HG02623 (cell line): ENCODE results near the gene MAP7D3.
"Not testable (repeated sequence)": the region's sequence is repeated elsewhere in the genome, so short reads cannot be mapped to it uniquely, and the experiment has no call there.

Experiments used
- ATAC-seq: cut with Tn5 transposase; IDR thresholded peaks from one replicate; pipeline ENCODE4 v1.9.1; 2021; ENCODE audit warnings: moderate library complexity; ENCODE audit not compliant: unreplicated experiment

Gene MAP7D3

GRCh38 chrX:136251041-136251991 is at the start of gene MAP7D3:
Gene MAP7D3, minus strand, starts transcription at chrX:136251400. Its CDS starts 42 bp downstream, at chrX:136251358.
- ATAC-seq = peak; percentile 91

- not testable (repeated sequence) for ATAC-seq
These were observed 49.5 kb upstream of the MAP7D3 start, which contains the start of gene ADGRG4 for GRCh38 chrX:136300721-136301120. Gene ADGRG4, plus strand, starts transcription at chrX:136300963. Its CDS starts 7,815 bp downstream, at chrX:136308778.

GRCh38 chrX:136295380-136295779 is 44.2 kb upstream of the MAP7D3 start:
- no peak for ATAC-seq

GRCh38 chrX:136292656-136293055 is 41.5 kb upstream of the MAP7D3 start:
- ATAC-seq = no peak

- no peak for ATAC-seq
These were observed 40.6 kb upstream of the MAP7D3 start for GRCh38 chrX:136291824-136292223.

- ATAC-seq = not testable (repeated sequence)
These were observed 35.2 kb upstream of the MAP7D3 start for GRCh38 chrX:136286375-136286774.

- no peak for ATAC-seq
These were observed 24.4 kb upstream of the MAP7D3 start for GRCh38 chrX:136275553-136275952.

GRCh38 chrX:136273986-136274385 is 22.8 kb upstream of the MAP7D3 start:
- no peak for ATAC-seq

GRCh38 chrX:136272325-136272724 is 21.1 kb upstream of the MAP7D3 start:
- ATAC-seq = no peak

- ATAC-seq = no peak
These were observed 20.1 kb upstream of the MAP7D3 start for GRCh38 chrX:136271300-136271699.

- no peak for ATAC-seq
These were observed 18.7 kb upstream of the MAP7D3 start for GRCh38 chrX:136269921-136270320.

GRCh38 chrX:136268051-136269048 is 17.1 kb upstream of the MAP7D3 start:
- no peak for ATAC-seq

- no peak for ATAC-seq
These were observed 15.6 kb upstream of the MAP7D3 start for GRCh38 chrX:136266828-136267227.

- ATAC-seq = no peak
These were observed 11.7 kb upstream of the MAP7D3 start for GRCh38 chrX:136262812-136263315.

- no peak for ATAC-seq
These were observed 11.0 kb upstream of the MAP7D3 start for GRCh38 chrX:136262243-136262642.

GRCh38 chrX:136261321-136261720 is 10.1 kb upstream of the MAP7D3 start:
- no peak for ATAC-seq

GRCh38 chrX:136260776-136261175 is 9.6 kb upstream of the MAP7D3 start:
- no peak for ATAC-seq

- no peak for ATAC-seq
These were observed 8.3 kb upstream of the MAP7D3 start for GRCh38 chrX:136259543-136259942.

GRCh38 chrX:136258951-136259350 is 7.8 kb upstream of the MAP7D3 start:
- ATAC-seq = no peak

- no peak for ATAC-seq
These were observed 4.8 kb upstream of the MAP7D3 start for GRCh38 chrX:136256026-136256425.

- ATAC-seq = no peak
These were observed 4.3 kb upstream of the MAP7D3 start for GRCh38 chrX:136255541-136255940.
